ENCODE measurements around the gene SLC45A3.

- TF ChIP-seq CTCF (optimal IDR thresholded peaks at IDR 0.05 in 1 of 3, IDR thresholded peaks at IDR 0.05 in 1 of 3, conservative IDR thresholded peaks at IDR 0.05 in 1 of 3; ENCODE audit: extremely low read depth in 1 of 3, insufficient read depth in 2 of 3, low read length in 3 of 3), result no peak
- TF ChIP-seq EZH2 (IDR thresholded peaks at IDR 0.05; ENCODE audit: low read length), result no peak
These were observed 70.3 kb downstream of the SLC45A3 start for GRCh38 chr1:205610036-205610435.

Measured in keratinocyte (primary cell).